Right hindlimb (tissue), 1 donor: ENCODE data around the gene TSPAN9.
"Not testable (repeated sequence)": the region's sequence is repeated elsewhere in the genome, so short reads cannot be mapped to it uniquely, and the experiment has no call there.

Experiments
- DNase-seq: peaks from one replicate; pipeline ENCODE4 v3.0.0-alpha.2; 2018

Gene TSPAN9

GRCh38 chr12:3045494-3045893, 31.7 kb upstream of the TSPAN9 start:
- DNase-seq = no peak

DNA sequence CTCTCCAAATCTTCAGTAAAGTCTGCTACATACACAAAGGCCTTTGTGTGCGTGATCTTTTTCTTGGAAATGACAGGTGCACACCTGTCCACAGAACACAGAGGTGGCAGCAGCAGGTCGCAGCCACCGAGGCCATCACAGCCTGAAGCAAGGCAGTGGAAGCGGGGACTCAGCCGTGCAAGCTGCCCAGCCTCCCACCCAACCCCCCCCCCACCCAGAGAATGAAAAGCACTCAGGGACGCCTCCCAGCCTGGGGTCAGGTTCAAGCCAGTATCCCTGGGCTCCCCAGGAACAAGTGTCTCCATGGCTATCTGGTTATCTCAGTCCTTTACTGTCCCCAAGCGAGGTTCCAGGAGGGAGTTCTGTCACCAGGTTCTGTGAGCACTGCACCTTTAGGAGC, 31.2 kb upstream of the TSPAN9 start:
- no peak for DNase-seq

GRCh38 chr12:3046441-3047200, 30.6 kb upstream of the TSPAN9 start:
- DNase-seq = no peak

DNA sequence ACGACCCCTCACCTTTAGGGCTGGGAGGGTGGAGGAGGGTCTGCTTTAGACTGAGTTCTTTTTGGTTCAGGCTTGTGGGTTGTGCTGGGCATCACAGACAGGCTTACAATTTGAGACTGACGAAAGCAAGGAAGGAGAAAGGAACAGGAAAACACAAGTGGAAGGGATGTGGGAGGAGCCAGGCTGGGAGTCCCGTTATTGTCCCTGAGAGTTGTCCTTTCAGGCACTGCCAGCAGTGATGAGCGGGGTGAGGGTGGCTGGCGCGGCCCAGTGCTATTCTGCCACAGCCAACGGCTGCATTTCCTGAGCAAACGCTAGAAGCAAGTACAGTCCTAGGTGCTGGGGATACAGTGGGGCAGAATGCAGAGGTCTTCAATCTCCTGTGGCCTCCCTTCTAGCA, 29.2 kb upstream of the TSPAN9 start:
- DNase-seq = no peak

- DNase-seq = no peak
Measured at GRCh38 chr12:3048540-3048939, 28.6 kb upstream of the TSPAN9 start.

GRCh38 chr12:3049176-3049575, 28.0 kb upstream of the TSPAN9 start:
- no peak for DNase-seq

GRCh38 chr12:3049611-3050249, 27.4 kb upstream of the TSPAN9 start:
- DNase-seq = no peak

DNA sequence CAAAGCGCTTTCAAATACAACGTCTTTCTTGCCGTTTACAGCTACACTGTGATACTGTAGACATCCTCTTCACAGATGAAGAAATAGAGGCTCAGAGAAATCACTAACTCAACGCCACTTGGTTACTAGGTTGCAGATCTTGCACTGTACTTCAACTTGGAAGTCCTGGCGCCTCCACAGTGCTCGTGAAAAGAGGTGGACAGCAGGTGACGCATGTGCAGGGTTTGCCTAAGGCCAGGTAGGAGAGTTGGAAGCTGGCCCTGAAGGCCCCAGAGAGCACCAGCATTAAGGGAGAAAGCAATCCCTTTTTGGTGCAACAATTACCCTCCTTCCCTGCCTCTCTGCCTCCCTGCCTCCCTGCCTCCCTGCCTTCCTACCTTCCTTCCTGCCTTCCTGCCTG, 22.8 kb upstream of the TSPAN9 start:
- no peak for DNase-seq

DNA sequence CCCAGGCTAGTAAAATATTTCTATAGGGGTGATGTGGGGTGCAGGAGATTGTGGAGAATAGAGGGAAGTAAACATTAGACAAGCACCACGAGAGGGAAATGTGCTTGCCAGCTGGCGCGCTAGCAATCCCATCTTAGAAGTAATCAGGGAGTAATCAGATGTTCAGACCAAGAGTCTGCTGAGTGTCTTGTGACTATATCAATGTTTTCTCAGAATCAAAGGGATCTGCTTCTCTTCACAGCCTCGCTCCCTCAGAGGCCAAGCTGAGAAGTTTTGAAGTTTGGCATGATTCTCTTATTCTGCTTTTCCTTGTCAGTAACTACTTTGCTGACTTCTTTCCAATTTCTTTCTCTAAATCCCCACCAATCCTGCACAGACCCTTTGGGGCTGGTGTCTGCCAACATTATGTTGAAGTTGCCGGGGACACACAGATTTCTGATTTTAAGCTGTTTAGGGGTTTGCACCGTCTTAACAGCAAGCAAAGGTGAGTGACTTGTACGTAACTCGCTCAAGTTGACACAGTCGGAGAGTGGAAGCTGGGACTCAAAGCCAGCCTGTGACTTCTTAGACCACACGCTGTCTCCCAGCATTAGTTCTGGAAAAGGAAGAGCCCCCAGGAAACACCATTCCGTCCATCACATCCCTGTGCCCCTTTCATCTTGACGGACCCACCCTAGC, 22.0 kb upstream of the TSPAN9 start:
- no peak for DNase-seq

DNA sequence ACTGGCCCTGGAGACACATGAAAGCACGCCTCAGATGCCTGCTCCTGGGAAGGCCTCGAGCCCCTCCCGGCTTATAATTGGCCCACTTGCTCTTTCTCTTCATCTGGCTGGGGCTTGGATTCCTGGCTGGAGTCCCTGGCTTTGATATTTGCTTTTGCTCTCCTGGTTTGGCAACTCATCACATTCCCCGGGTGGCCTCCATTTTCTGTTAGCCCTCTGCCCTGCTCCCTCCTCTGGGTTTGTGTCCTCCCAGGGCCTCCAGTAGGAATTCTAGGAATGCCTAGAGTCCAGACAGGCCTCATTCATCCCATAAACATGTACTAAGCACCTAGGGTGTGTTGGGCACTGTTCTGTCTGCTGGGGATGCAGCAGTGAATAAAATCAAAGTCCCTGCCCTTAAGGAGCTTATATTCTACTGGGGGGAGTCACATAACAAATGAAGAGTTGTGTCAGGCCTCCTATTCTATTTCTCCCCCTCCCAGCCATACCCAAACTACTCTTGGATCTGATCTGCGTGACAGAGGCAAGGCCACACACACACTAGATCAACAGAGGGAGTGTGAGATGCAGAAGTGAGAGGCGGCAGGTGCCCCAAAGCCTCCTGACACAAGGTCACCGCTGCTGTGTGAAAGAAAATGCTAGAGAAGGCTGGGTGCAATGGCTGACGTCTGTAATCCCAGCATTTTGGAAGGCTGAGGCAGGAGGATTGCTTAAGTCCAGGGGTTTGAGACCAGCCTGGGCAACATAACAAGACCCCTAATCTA, 21.3 kb upstream of the TSPAN9 start:
- no peak for DNase-seq

DNA sequence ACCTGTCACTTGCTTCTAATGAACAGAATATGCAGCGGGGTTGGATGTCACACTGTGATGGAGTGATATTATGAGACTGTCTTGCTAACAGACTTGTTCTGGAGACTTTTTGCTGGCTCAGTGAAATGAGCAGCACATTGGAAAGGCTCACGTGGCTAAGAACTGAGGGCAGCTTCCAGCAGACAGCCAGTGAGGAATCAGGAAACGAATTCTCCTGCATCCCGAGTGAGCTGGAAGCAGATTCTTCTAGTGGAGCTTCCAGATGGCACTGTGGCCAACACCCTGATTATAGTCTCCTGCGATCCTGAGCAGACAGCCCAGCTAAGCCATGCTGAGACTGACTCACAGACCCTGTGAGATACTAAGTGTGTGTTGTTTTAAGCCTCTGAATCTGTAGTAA, 16.1 kb upstream of the TSPAN9 start:
- DNase-seq = no peak

DNA sequence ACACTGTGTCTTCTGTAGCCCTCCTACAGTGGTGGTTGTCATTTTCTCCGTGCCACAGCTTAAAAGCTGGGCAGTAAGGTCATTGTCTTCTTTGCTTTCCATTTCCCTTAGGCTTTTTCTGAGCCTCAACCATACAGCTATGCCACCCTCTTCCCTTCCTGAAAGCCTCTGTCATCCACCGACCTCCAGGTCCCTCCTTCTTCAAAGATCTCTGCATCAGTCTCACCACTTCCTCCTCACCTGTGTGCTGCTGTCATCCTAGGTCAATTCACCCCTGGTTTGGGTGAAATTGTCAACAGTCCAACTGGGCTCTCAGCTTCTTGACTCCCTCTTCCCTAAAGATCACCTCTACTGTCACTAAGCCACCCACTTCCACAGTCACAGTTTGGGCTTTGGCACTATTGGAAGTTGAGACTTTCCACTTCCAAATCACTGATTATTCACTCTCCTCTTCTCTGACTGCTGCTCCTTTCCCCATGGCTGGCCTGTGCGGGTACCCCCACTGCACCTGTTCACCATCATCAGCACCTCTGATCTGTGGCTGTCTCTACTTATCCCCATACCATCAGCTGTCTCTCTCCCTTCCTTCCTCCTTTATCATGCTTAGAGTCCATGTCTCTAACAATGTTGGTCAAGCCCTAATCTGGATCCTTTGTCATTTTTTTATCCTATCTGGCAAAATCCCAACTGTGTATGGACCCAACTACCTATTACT, 15.5 kb upstream of the TSPAN9 start:
- no peak for DNase-seq

GRCh38 chr12:3065300-3065699, 11.9 kb upstream of the TSPAN9 start:
- no peak for DNase-seq

DNA sequence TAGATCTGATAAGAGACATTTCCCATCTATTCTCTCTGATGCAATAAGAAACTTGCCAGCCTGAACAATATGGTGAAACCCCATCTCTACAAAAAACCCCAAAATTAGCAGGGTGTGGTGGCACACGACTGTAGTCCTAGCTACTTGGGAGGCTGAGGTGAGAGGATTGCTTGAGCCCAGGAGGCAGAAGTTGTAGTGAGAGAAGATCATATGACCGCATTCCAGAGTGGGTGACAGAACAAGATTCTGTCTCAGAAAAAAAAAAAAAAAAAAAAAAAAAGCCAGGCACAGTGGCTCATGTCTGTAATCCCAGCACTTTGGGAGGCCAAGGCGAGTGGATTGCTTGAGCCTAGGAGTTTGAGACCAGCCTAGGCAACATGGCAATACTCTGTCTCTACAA, 11.3 kb upstream of the TSPAN9 start:
- DNase-seq = not testable (repeated sequence)

DNA sequence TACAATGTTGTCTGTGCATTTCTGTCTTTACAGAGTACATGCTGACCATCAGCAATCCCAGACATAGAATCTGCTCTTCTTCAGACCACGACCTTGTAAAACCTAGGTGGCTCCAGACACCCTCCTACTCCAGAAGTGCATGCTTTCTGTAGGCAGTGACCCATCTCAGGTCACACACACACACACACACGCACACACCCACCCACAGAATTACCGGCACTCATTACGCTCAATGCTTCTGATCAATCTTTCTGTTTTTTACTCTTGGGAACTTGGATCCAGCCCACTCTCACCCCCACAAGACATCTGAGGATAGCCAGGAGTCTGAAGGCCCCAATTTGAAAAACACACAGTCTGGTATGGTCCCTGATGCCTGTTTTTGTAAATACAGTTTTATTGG, 7.5 kb upstream of the TSPAN9 start:
- no peak for DNase-seq

DNA sequence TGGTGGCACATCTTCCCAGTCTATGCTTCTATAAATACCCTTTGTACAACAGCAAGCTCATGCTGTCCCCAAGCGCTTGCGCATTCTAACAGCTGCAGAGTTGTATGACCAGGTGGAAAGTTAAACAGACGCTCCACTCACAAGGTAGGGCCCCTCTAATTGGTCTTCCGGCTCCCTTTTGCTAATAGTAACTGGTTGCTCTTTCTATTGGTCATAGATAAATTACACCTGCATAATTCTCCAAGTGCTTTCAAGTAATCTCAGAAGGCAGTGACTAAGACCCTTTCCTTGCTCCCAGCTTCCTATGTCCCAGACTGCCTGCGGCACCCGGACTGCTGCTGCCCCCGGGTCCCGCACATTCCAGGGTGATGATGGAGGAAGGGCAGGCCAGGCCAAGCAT, 6.1 kb upstream of the TSPAN9 start:
- no peak for DNase-seq

GRCh38 chr12:3071710-3072109, 5.5 kb upstream of the TSPAN9 start:
- no peak for DNase-seq

DNA sequence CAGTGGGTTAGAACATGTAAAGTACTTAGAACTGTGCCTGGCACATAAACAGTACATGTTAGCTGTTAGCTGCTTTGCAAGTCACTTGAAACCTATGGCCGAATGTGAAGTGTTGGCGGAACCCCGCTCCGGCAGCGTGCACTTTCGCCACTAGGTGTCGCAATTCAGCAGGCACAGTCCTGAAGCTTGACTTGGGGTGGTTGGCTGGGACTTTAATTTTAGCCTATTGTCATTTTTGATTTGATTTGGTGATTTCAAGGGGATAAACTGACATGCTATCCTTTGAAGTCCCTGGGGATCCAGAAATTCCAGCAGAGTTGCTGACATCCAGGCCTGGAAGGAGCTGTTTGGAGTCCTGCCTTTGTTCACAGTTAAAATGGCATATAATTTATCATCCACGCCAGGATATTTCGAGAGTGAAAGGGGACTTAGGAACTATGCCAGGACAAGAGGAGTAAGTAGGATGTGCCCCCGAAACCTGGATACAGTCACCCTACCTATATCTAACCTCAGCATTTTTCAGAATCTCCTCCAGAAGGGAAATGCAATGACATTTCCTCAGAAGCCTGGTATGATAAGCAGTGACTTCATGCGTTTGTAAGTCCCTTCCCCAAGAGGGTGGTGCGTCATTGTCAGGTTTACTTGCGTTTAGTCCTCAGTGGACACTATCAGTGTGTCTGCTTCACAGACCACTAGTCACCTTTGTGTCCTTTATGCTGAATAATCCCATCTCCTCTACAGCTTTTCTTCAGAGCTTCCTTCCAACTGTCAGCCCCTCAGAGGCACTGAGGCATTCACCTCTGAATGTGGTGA, 3.5 kb upstream of the TSPAN9 start:
- DNase-seq = peak; percentile 92

DNA sequence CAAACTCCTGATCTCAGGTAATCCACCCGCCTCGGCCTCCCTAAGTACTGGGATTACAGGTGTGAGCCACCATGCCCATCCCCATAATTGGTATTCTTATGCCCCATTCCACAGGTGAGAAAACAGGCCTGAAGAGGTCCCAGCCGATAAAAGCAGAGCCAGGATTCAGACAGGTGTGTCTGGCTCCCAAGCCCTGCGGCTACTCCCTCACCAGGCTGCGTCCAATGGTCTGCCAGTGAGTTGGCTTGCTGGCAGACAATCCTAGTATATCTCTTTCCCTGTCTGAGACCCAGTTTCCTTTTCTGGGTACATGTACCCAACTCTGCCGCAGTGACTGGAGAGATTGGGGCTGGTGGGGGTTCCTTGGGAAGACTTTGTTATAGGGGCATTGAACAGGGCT, 1.9 kb upstream of the TSPAN9 start:
- no peak for DNase-seq

- DNase-seq = no peak
Measured at GRCh38 chr12:3077572-3078081, 448 bp downstream of the TSPAN9 start.

DNA sequence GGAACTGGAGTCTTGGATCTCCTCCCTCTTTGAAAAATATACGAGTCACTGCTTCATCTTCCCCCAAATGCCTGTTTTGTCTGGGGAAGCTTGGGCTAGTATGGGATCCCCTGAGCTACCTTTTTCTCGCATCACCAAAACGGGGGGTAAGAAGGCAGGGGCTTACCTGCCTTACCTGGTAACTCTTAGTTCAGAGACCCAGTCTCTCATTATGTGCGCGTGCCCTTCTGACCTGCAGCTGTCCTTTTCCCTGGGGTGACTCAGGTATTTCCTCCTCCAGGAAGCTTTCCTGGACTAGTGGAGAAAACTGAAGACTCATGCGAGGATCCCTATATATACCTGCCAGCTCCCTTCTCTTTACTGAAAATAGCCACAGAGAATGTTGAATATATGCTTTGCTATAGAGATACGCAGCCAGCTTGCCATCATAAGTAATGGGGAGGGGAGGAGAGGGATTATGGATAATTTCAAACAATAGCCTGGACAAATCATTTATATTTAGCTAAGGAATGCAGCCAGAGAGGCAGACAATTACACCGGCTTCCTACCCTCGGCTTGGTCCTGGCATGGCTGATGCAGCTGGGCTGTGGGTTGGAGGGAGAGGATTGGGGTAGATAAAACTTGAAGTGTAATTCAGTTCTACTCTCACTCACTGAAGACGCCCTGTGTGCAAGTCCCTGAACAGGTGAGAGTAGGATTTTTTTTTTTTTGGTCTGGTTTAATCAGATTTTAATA, 1.1 kb downstream of the TSPAN9 start:
- no peak for DNase-seq
